Prostate gland (tissue), 2 donors: ENCODE data around the gene RAB40C. TPM values are rescaled to one million over a fixed set of nuclear protein-coding genes. Genes with fewer than 3 reads are reported as not detected.

Experiments
- DNase-seq: peaks from one replicate; pipeline ENCODE4 v3.0.0-alpha.2; 2019; ENCODE audit warnings: low spot score
- H3K27ac ChIP-seq, 2 donors: fragments of 200-600 bp; sonication (generic); 2 replicates each; pipeline ENCODE4 v1.5.1; 2017 to 2019
- H3K27me3 ChIP-seq: fragments of 200-600 bp; sonication (generic); replicated peaks from 2 replicates; pipeline ENCODE4 v1.5.1; 2019; ENCODE audit not compliant: insufficient read depth
- H3K36me3 ChIP-seq, 2 donors: fragments of 200-600 bp; sonication (generic); 1 replicate in 1 of 2; 2 replicates in 1 of 2; pipeline versions ENCODE4 v1.5.1 to v1.8.1; 2017 to 2019
- H3K4me1 ChIP-seq: fragments of 200-600 bp; sonication (generic); replicated peaks from 2 replicates; pipeline ENCODE4 v1.5.1; 2019
- H3K4me3 ChIP-seq, 2 donors: fragments of 200-600 bp; sonication (generic); 2 replicates each; pipeline ENCODE4 v1.5.1; 2017 to 2019
- H3K9me3 ChIP-seq: fragments of 200-600 bp; sonication (generic); 2 replicates; pipeline ENCODE4 v1.5.1; 2017
- POLR2A ChIP-seq: fragments of 450-650 bp; IDR thresholded peaks from one replicate; pipeline ENCODE4 v1.6.1; 2016; ENCODE audit warnings: antibody characterized with exemption, mild to moderate bottlenecking
- POLR2AphosphoS5 ChIP-seq: sonication (generic); formaldehyde crosslinking; IDR thresholded peaks from one replicate; pipeline ENCODE4 v1.6.1; 2017; ENCODE audit warnings: antibody characterized with exemption
- WGBS: methylation state at CpG from one replicate; pipeline ENCODE4 v1.1.5; 2018; 5-methylcytosine and 5-hydroxymethylcytosine counted together
- intact Hi-C: fragments of 100-400 bp; cut with DNase I; formaldehyde crosslinking; loops from one replicate; pipeline ENCODE4 v1.14.2; 2022
- total RNA-seq, 2 donors: library from RNA; depleted of rRNA; stranded (reverse); fragments of >200 nt; gene quantifications; one replicate each; pipeline ENCODE4 v1.1.0, GENCODE V29; 2016
- TF ChIP-seq, protein P1 (sequence below), 4 experiments: fragments of 200-600 bp in 2 of 4; fragments of 450-650 bp in 2 of 4; sonication (generic) in 2 of 4; IDR thresholded peaks; 1 replicate in 3 of 4; 2 replicates in 1 of 4; pipeline ENCODE4 v1.5.1; 2016 to 2019; ENCODE audit warnings: antibody characterized with exemption in 4 of 4, mild to moderate bottlenecking in 2 of 4, moderate library complexity in 2 of 4

Gene RAB40C
- total RNA-seq, 2 donors from 2014 or later: 41.8 to 68.0 TPM

- no peak for DNase-seq
- Histone ChIP-seq H3K27ac (no peak overlapping the region), H3K36me3 (no peaks in the 10 kb centered on the region), H3K4me3 (no peak overlapping the region), H3K27me3 (peaks cover 9% of the 10 kb centered on the region), H3K4me1 (no peaks in the 10 kb centered on the region), H3K9me3 (no peaks in the 10 kb centered on the region)
- TF ChIP-seq POLR2A (no peak), POLR2AphosphoS5 (no peak)
- TF ChIP-seq, protein P1, sequence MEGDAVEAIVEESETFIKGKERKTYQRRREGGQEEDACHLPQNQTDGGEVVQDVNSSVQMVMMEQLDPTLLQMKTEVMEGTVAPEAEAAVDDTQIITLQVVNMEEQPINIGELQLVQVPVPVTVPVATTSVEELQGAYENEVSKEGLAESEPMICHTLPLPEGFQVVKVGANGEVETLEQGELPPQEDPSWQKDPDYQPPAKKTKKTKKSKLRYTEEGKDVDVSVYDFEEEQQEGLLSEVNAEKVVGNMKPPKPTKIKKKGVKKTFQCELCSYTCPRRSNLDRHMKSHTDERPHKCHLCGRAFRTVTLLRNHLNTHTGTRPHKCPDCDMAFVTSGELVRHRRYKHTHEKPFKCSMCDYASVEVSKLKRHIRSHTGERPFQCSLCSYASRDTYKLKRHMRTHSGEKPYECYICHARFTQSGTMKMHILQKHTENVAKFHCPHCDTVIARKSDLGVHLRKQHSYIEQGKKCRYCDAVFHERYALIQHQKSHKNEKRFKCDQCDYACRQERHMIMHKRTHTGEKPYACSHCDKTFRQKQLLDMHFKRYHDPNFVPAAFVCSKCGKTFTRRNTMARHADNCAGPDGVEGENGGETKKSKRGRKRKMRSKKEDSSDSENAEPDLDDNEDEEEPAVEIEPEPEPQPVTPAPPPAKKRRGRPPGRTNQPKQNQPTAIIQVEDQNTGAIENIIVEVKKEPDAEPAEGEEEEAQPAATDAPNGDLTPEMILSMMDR (IDR thresholded peaks at IDR 0.05): no peak
- WGBS: 79% methylated on average over 11 of the region's 15 CpGs
- intact Hi-C loops: no loop called here
Measured at GRCh38 chr16:559021-559380, 30.9 kb upstream of the RAB40C start.

DNA sequence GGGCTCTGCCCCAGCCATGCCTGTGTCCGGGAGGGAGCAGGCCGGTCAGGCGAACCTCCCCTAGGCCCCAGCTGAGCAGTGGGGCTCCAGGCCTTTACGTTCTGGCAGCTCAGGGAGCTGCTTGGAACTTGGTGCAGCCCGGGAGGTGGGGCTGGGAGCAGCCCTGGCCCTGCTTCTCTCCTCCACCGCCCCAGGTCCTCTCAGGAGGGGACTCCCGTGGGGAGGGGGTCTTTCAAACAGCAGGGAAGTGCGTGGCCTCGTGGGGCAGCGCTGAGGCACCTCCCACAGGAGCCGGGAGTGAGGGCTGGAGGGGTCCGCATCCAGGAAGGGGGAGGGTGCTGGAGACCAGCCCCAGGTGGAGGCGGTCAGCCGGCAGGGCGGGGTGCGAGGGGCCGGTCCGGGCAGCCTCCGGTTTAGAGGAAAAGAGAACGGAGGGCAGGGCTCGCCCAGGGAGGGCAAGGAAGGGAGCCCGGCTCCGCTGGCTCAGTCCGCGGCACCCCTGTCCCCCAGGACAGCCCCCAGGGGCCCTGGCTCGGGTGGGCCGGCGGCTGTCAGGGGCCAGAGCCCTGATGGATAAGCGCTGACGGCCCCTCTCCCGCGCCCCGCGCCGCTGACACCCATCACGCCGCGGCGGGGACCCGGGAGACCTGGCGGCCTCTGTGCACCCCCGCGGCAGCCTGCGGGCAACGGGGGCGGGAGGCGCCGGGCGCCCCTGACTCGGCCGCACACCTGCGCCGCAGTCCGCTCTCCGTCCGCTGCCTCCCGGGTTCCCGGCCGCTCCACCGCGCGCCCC, 30.3 kb upstream of the RAB40C start:
- no peaks in the 10 kb centered on the region for H3K9me3 ChIP-seq
- WGBS: 26% methylated on average over 22 of the region's 62 CpGs
- peaks cover 9% of the 10 kb centered on the region for H3K27me3 ChIP-seq
- no peak for DNase-seq
- intact Hi-C loops: no loop called here
- no peaks in the 10 kb centered on the region for H3K4me1 ChIP-seq
- no peak overlapping the region for H3K4me3 ChIP-seq
- TF ChIP-seq POLR2A: no peak
- H3K27ac ChIP-seq: no peak overlapping the region
- no peaks in the 10 kb centered on the region for H3K36me3 ChIP-seq

GRCh38 chr16:560204-560700, 29.6 kb upstream of the RAB40C start, which contains the start of gene PRR35:
Gene PRR35, plus strand, starts transcription at chr16:560394. Its CDS starts 2,901 bp downstream, at chr16:563295.
- intact Hi-C loops: no loop called here
- WGBS: 1% methylated on average over 38 of the region's 84 CpGs
- Histone ChIP-seq H3K36me3 (no peaks in the 10 kb centered on the region), H3K9me3 (no peaks in the 10 kb centered on the region), H3K27ac (no peak within 1 kb of the TSS), H3K4me3 (no peak within 1 kb of the TSS), H3K27me3 (peaks cover 9% of the 10 kb centered on the region), H3K4me1 (no peaks in the 10 kb centered on the region)
- no peak for DNase-seq
- TF ChIP-seq, protein P1 (IDR thresholded peaks at IDR 0.05): no peak
- TF ChIP-seq POLR2AphosphoS5 (no peak), POLR2A (no peak)

- WGBS: 25% methylated on average over 33 of the region's 54 CpGs
- H3K27ac ChIP-seq: no peak overlapping the region
- intact Hi-C loops: no loop called here
- TF ChIP-seq POLR2A (no peak), POLR2AphosphoS5 (no peak)
- TF ChIP-seq, protein P1 (IDR thresholded peaks at IDR 0.05): no peak
- H3K27me3 ChIP-seq: peaks cover 9% of the 10 kb centered on the region
- no peak for DNase-seq
- no peaks in the 10 kb centered on the region for H3K36me3 ChIP-seq
- H3K9me3 ChIP-seq: no peaks in the 10 kb centered on the region
- no peaks in the 10 kb centered on the region for H3K4me1 ChIP-seq
- no peak overlapping the region for H3K4me3 ChIP-seq
Measured at GRCh38 chr16:560701-561412, 29.0 kb upstream of the RAB40C start.

- H3K4me1 ChIP-seq: no peaks in the 10 kb centered on the region
- intact Hi-C loops: no loop called here
- H3K27ac ChIP-seq: no peak overlapping the region
- no peak for DNase-seq
- no peaks in the 10 kb centered on the region for H3K36me3 ChIP-seq
- TF ChIP-seq POLR2AphosphoS5 (no peak), POLR2A (no peak)
- TF ChIP-seq, protein P1 (IDR thresholded peaks at IDR 0.05): no peak
- H3K27me3 ChIP-seq: peaks cover 9% of the 10 kb centered on the region
- WGBS: 78% methylated on average over 14 of the region's 15 CpGs
- no peak overlapping the region for H3K4me3 ChIP-seq
- H3K9me3 ChIP-seq: no peaks in the 10 kb centered on the region
Measured at GRCh38 chr16:561413-561794, 28.5 kb upstream of the RAB40C start.
